Endothelial cell of umbilical vein (primary cell): Measurements from ENCODE around the gene TMEM108. TPM values are rescaled to one million over a fixed set of nuclear protein-coding genes. Genes with fewer than 3 reads are reported as not detected.

ENCODE experiments used
- BruUV-seq: library from RNA; stranded (reverse); fragments of 400-500 nt; replicated peaks from 2 replicates; lab custom pipeline; 2021; lab: Mats Ljungman, UMichigan
- CTCF ChIA-PET: fragments of 300-600, 350-600 bp; sonication (Branson Sonifier 250); formaldehyde crosslinking; loops from one replicate; lab custom pipeline; 2021; ENCODE audit warnings: antibody characterized with exemption, inconsistent platforms; lab: Charles Lee
- POLR2A ChIA-PET: fragments of 300-600, 350-600 bp; sonication (Branson Sonifier 250); formaldehyde crosslinking; loops from one replicate; lab custom pipeline; 2021; ENCODE audit warnings: antibody characterized with exemption, inconsistent platforms; lab: Charles Lee
- DNase-seq: peaks from one replicate; pipeline ENCODE4 v3.0.0-alpha.2; 2011; ENCODE audit warnings: low read depth, low spot score
- FAIRE-seq: peaks from 2 replicates; lab custom pipeline; 2011; peaks lifted over from hg19 to GRCh38; lab: Jason Lieb, UNC
- H2AFZ ChIP-seq: 2 replicates; pipeline ENCODE4 v1.6.0; 2012; ENCODE audit warnings: low read depth, low read length, control low read depth, inconsistent platforms
- H3K27ac ChIP-seq: 2 replicates; pipeline ENCODE4 v1.5.1; 2011; ENCODE audit warnings: low read depth, mild to moderate bottlenecking, control low read depth, low read length, moderate library complexity; ENCODE audit not compliant: insufficient read depth
- H3K27me3 ChIP-seq, 2 experiments: 2 replicates each; pipeline versions ENCODE4 v1.6.0 to v1.6.1; 2011; ENCODE audit warnings: low read length in 2 of 2, mixed read lengths in 1 of 2; ENCODE audit not compliant: control insufficient read depth in 2 of 2, insufficient read depth in 2 of 2
- H3K36me3 ChIP-seq, 2 experiments: 2 replicates in 1 of 2; 3 replicates in 1 of 2; pipeline ENCODE4 v1.5.1; 2011; ENCODE audit warnings: low read length in 2 of 2, mild to moderate bottlenecking in 1 of 2, moderate library complexity in 1 of 2; ENCODE audit not compliant: control insufficient read depth in 2 of 2, insufficient read depth in 2 of 2; ENCODE audit errors: extremely low read depth in 1 of 2
- H3K4me1 ChIP-seq: 3 replicates; pipeline ENCODE4 v1.5.1; 2011; ENCODE audit warnings: mild to moderate bottlenecking, low read length; ENCODE audit not compliant: control insufficient read depth, insufficient read depth; ENCODE audit errors: extremely low read depth
- H3K4me2 ChIP-seq: 2 replicates; pipeline ENCODE4 v1.6.1; 2011; ENCODE audit warnings: low read length, control low read depth, mixed read lengths; ENCODE audit not compliant: insufficient read depth
- H3K4me3 ChIP-seq, 3 experiments: fragments of 200-600 bp in 1 of 3; sonication (generic), shearing (Covaris generic) in 1 of 3; replicated peaks in 1 of 3; 2 replicates each; pipeline ENCODE4 v1.5.1; 2011 to 2016; ENCODE audit warnings: control low read depth in 3 of 3, low read length in 3 of 3, mild to moderate bottlenecking in 2 of 3, inconsistent platforms in 1 of 3, low read depth in 1 of 3, moderate library complexity in 1 of 3; ENCODE audit not compliant: insufficient read depth in 1 of 3
- H3K79me2 ChIP-seq: 2 replicates; pipeline ENCODE4 v1.6.0; 2012; ENCODE audit warnings: low read length, inconsistent platforms; ENCODE audit not compliant: control insufficient read depth, insufficient read depth
- H3K9ac ChIP-seq: replicated peaks from 2 replicates; pipeline ENCODE3; 2011; ENCODE audit warnings: low read length, control low read depth; ENCODE audit not compliant: insufficient read depth; ENCODE audit errors: extremely low read depth
- H3K9me1 ChIP-seq: replicated peaks from 3 replicates; pipeline ENCODE4 v1.6.0; 2011; ENCODE audit warnings: mild to moderate bottlenecking, low read length; ENCODE audit not compliant: control insufficient read depth, insufficient read depth; ENCODE audit errors: extremely low read depth
- H3K9me3 ChIP-seq: replicated peaks from 2 replicates; pipeline ENCODE4 v1.5.1; 2012; ENCODE audit warnings: low read length, inconsistent platforms; ENCODE audit not compliant: control insufficient read depth, insufficient read depth
- H4K20me1 ChIP-seq: replicated peaks from 2 replicates; pipeline ENCODE3; 2011; ENCODE audit warnings: mild to moderate bottlenecking, low read length; ENCODE audit not compliant: control insufficient read depth, insufficient read depth; ENCODE audit errors: extremely low read depth
- EZH2 ChIP-seq: IDR thresholded peaks from 2 replicates; pipeline ENCODE4 v1.6.1; 2012; ENCODE audit warnings: borderline replicate concordance, low read depth, mild to moderate bottlenecking, moderate library complexity, low read length, inconsistent platforms; ENCODE audit not compliant: severe bottlenecking
- FOS ChIP-seq: IDR thresholded peaks from 2 replicates; pipeline ENCODE4 v1.6.1; 2011; ENCODE audit warnings: mild to moderate bottlenecking, low read length, moderate library complexity, borderline replicate concordance; ENCODE audit not compliant: insufficient read depth
- JUN ChIP-seq: IDR thresholded peaks from 2 replicates; pipeline ENCODE4 v1.6.1; 2011; ENCODE audit warnings: borderline replicate concordance, low read depth; ENCODE audit not compliant: insufficient read length, insufficient read depth
- MAX ChIP-seq: IDR thresholded peaks from 2 replicates; pipeline ENCODE4 v1.6.1; 2011; ENCODE audit not compliant: insufficient read depth, insufficient read length
- POLR2A ChIP-seq: IDR thresholded peaks from 2 replicates; pipeline ENCODE4 v1.6.1; 2012; ENCODE audit warnings: low read depth, mild to moderate bottlenecking, control low read depth, low read length
- POLR2AphosphoS5 ChIP-seq: IDR thresholded peaks from 2 replicates; pipeline ENCODE4 v1.6.1; 2012; ENCODE audit warnings: low read depth, mild to moderate bottlenecking, control low read depth, low read length, moderate library complexity; ENCODE audit not compliant: insufficient read depth
- dilution Hi-C: fragments of 300-500 bp; cut with MboI; formaldehyde crosslinking; loops from one replicate; pipeline ENCODE4 v1.15.0; 2019; ENCODE audit warnings: low sequenced_read_pairs; ENCODE audit not compliant: extremely low pct_ligation_motif_present
- intact Hi-C: fragments of 100-400 bp; cut with micrococcal nuclease; formaldehyde crosslinking; loops from one replicate; pipeline ENCODE4 v1.10.0; 2022
- polyA plus RNA-seq, 4 experiments: library from polyadenylated mRNA; depleted of rRNA in 3 of 4; stranded (reverse) in 3 of 4; unstranded in 1 of 4; fragments of >200 nt; gene quantifications; 2 replicates each; pipeline versions ENCODE4 v1.2.1 to v1.2.3, GENCODE V29; 2011 to 2012; ENCODE audit warnings: missing spikeins in 1 of 4
- total RNA-seq: library from RNA; stranded (reverse); gene quantifications from 2 replicates; pipeline ENCODE4 v1.2.3, GENCODE V29; 2021
- TF ChIP-seq, protein P1 (sequence below), 2 donors: IDR thresholded peaks; 1 replicate in 1 of 2; 2 replicates in 1 of 2; pipeline ENCODE4 v1.5.1; 2011; ENCODE audit warnings: low read length in 2 of 2, mild to moderate bottlenecking in 2 of 2, moderate library complexity in 2 of 2, control low read depth in 1 of 2, inconsistent platforms in 1 of 2, low read depth in 1 of 2; ENCODE audit not compliant: insufficient read depth in 1 of 2; ENCODE audit errors: extremely low read depth in 1 of 2

TMEM108 gene
- total and polyA plus RNA-seq, 2 donors (not counting 3 experiments of a cell fraction or from before 2014, with no cell fraction given) = 0.40 to 1.1 TPM

GRCh38 chr3:133440652-133441051 lies 402.5 kb downstream of the TMEM108 start:
- no peaks in the 10 kb centered on the region for H3K4me1 ChIP-seq

GRCh38 chr3:133441867-133442270 lies 403.7 kb downstream of the TMEM108 start:
- no TSS peak for BruUV-seq
- TF ChIP-seq MAX (no peak), FOS (no peak), JUN (no peak), POLR2AphosphoS5 (no peak), POLR2A (no peak)
- TF ChIP-seq, protein P1, sequence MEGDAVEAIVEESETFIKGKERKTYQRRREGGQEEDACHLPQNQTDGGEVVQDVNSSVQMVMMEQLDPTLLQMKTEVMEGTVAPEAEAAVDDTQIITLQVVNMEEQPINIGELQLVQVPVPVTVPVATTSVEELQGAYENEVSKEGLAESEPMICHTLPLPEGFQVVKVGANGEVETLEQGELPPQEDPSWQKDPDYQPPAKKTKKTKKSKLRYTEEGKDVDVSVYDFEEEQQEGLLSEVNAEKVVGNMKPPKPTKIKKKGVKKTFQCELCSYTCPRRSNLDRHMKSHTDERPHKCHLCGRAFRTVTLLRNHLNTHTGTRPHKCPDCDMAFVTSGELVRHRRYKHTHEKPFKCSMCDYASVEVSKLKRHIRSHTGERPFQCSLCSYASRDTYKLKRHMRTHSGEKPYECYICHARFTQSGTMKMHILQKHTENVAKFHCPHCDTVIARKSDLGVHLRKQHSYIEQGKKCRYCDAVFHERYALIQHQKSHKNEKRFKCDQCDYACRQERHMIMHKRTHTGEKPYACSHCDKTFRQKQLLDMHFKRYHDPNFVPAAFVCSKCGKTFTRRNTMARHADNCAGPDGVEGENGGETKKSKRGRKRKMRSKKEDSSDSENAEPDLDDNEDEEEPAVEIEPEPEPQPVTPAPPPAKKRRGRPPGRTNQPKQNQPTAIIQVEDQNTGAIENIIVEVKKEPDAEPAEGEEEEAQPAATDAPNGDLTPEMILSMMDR (IDR thresholded peaks at IDR 0.05; ENCODE audit: extremely low read depth in 1 of 2, insufficient read depth in 1 of 2, low read depth in 1 of 2, low read length in 2 of 2) = no peak

More at GRCh38 chr3:133440652-133441051, 402.5 kb downstream of the TMEM108 start:
- CTCF ChIA-PET = no interaction called here
- intact Hi-C loops = no loop called here
- dilution Hi-C loops = no loop called here
- H3K9me3 ChIP-seq = no peaks in the 10 kb centered on the region
- H3K9me1 ChIP-seq = no peaks in the 10 kb centered on the region
- no peaks in the 10 kb centered on the region for H3K36me3 ChIP-seq
- H3K4me3 ChIP-seq = no peak overlapping the region
- POLR2A ChIA-PET = no interaction called here
- H4K20me1 ChIP-seq = no peaks in the 10 kb centered on the region
- FAIRE-seq (no peak), DNase-seq (no peak)
- no TSS peak for BruUV-seq
- no peaks in the 10 kb centered on the region for H3K79me2 ChIP-seq
- H3K27me3 ChIP-seq = peaks cover 0 to 4% of the 10 kb centered on the region in 2 experiments
- no peak for TF ChIP-seq POLR2A
- no peak for TF ChIP-seq JUN
- TF ChIP-seq EZH2 = no peak
- no peak for TF ChIP-seq POLR2AphosphoS5
- no peak overlapping the region for H3K4me2 ChIP-seq
- no peak overlapping the region for H2AFZ ChIP-seq
- H3K27ac ChIP-seq = no peak overlapping the region
- no peak overlapping the region for H3K9ac ChIP-seq

More at GRCh38 chr3:133441867-133442270, 403.7 kb downstream of the TMEM108 start:
- Histone ChIP-seq H2AFZ (peak overlapping the region; percentile 19), H3K9me3 (no peaks in the 10 kb centered on the region), H3K9me1 (no peaks in the 10 kb centered on the region), H3K36me3 (no peaks in the 10 kb centered on the region), H4K20me1 (no peaks in the 10 kb centered on the region), H3K4me3 (no peak overlapping the region), H3K4me1 (no peaks in the 10 kb centered on the region), H3K27me3 (peaks cover 0 to 4% of the 10 kb centered on the region in 2 experiments), H3K27ac (no peak overlapping the region), H3K4me2 (no peak overlapping the region), H3K79me2 (no peaks in the 10 kb centered on the region), H3K9ac (no peak overlapping the region)
- intact Hi-C loops = no loop called here
- ChIA-PET CTCF (interaction anchor here (1.0 kb wide), 1 partner anchor 19 kb away, joined by 3 read pairs; no protein-coding TSS in a partner anchor), POLR2A (no interaction called here)
- DNase-seq = no peak
- dilution Hi-C loops = no loop called here
- no peak for FAIRE-seq
